ENCODE results near the gene UBXN2A. TPM values are rescaled to one million over a fixed set of nuclear protein-coding genes. Genes with fewer than 3 reads are reported as not detected.

Gene UBXN2A
- total and polyA plus RNA-seq, 2 of the 8 experiments (the other 6 are each of a cell fraction or from before 2014, with no cell fraction given) = 3.6 to 20.4 TPM

DNA sequence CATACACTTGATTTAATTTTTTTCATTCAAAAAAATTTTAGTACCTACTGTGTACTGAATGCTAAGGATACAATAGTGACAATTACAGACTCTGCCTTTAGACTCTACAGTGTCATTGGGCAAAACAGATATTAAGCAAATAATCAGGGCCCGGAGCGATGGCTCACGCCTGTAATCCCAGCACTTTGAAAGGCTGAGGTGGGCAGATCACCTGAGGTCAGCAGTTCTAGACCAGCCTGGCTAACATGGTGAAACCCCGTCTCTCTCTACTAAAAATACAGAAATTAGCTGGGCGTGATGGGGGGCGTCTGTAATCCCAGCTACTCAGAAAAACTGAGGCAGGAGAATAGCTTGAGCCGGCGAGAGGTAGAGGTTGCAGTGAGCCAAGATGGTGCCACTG is 1.4 kb downstream of the UBXN2A start:
- Histone ChIP-seq H3K9ac (replicated peaks in 1 of 4; ENCODE audit: extremely low read depth in 1 of 4, low read depth in 3 of 4, low read length in 3 of 4) (no peak overlapping the region), H3K79me2 (ENCODE audit: control insufficient read depth in 1 of 2, insufficient read depth in 2 of 2, low read length in 2 of 2) (peaks cover 0 to 53% of the 10 kb centered on the region in 2 experiments; a peak in 2 of 4 replicates)

More for the DNA sequence above, 1.4 kb downstream of the UBXN2A start:
- Histone ChIP-seq H4K5ac (ENCODE audit: insufficient read length, low read depth, low read length) (no peak overlapping the region), H3K27me3 (replicated peaks in 1 of 4; ENCODE audit: control insufficient read depth in 3 of 4, extremely low read depth in 1 of 4, insufficient read depth in 3 of 4, low read length in 3 of 4) (no peaks in the 10 kb centered on the region), H3K56ac (replicated peaks; ENCODE audit: insufficient read length, low read depth, low read length) (no peak overlapping the region), H3K9me3 (ENCODE audit: insufficient read depth in 2 of 2, low read depth in 1 of 2, low read length in 1 of 2) (no peaks in the 10 kb centered on the region), H4K8ac (ENCODE audit: extremely low read depth, insufficient read depth, low read length) (no peak overlapping the region), H3K4me1 (replicated peaks in 1 of 4; ENCODE audit: control insufficient read depth in 3 of 4, insufficient read depth in 4 of 4, low read length in 3 of 4) (peaks cover 2 to 6% (median 4%) of the 10 kb centered on the region in 4 experiments; a peak in 5 of 7 replicates), H3K4ac (replicated peaks; ENCODE audit: insufficient read length, low read depth, low read length) (no peak overlapping the region), H2BK120ac (replicated peaks; ENCODE audit: low read depth, low read length) (no peak overlapping the region), H3K27ac (ENCODE audit: low read depth, low read length) (no peak overlapping the region), H3K36me3 (ENCODE audit: control insufficient read depth in 2 of 4, insufficient read depth in 4 of 4, low read length in 3 of 4) (no peaks in the 10 kb centered on the region), H3K23ac (ENCODE audit: insufficient read length) (no peak overlapping the region), H3K23me2 (ENCODE audit: low read depth, low read length) (peaks cover 2% of the 10 kb centered on the region), H3K4me3 (ENCODE audit: extremely low read depth in 1 of 4, insufficient read depth in 2 of 4, low read depth in 3 of 4, low read length in 4 of 4) (peak overlapping the region; percentile 57 to 83 (median 81); a peak in 6 of 8 replicates), H2BK15ac (ENCODE audit: low read length) (no peak overlapping the region), H3K79me1 (ENCODE audit: low read depth, low read length) (no peaks in the 10 kb centered on the region; the same call in 1 of the 2 replicates), H2BK5ac (ENCODE audit: low read depth, low read length) (no peak overlapping the region), H4K91ac (replicated peaks; ENCODE audit: insufficient read length, low read length) (no peak overlapping the region), H4K20me1 (replicated peaks in 1 of 2; ENCODE audit: control insufficient read depth in 1 of 2, insufficient read depth in 2 of 2, low read length in 2 of 2) (peaks cover 0 to 3% of the 10 kb centered on the region in 2 experiments), H3K18ac (ENCODE audit: extremely low read depth, low read length) (no peak overlapping the region), H2AFZ (ENCODE audit: low read length) (no peak overlapping the region), H3K4me2 (ENCODE audit: insufficient read depth in 1 of 2, low read depth in 2 of 2, low read length in 2 of 2) (peak overlapping the region; percentile 91 to 92; a peak in 3 of 4 replicates), H2AK5ac (ENCODE audit: low read depth, low read length) (no peak overlapping the region), H3K14ac (ENCODE audit: insufficient read length) (no peak overlapping the region), H2BK20ac (ENCODE audit: low read length) (no peak overlapping the region), H2BK12ac (ENCODE audit: low read depth, low read length) (no peak overlapping the region)
- TF ChIP-seq CTBP2 (IDR thresholded peaks at IDR 0.05; ENCODE audit: borderline replicate concordance, insufficient read depth, insufficient read length, low read length) = no peak
- no peak for TF ChIP-seq CEBPB (IDR thresholded peaks at IDR 0.05; ENCODE audit: low read depth, low read length)
- ChIA-PET CTCF (ENCODE audit: partially characterized antibody) (interaction anchor here (0.5 to 7.5 kb wide), 4 partner anchors 15 to 115 kb away, joined by 3 to 58 read pairs (median 3); partner anchors contain the start of gene ATAD2B), POLR2A (ENCODE audit: partially characterized antibody) (interaction anchor here (0.6 to 12.6 kb wide), 2 partner anchors 15 to 141 kb away, joined by 3 to 130 read pairs; partner anchors contain the start of gene ATAD2B)
- FAIRE-seq (no peak), DNase-seq (ENCODE audit: low read depth in 1 of 2, low spot score in 2 of 2) (no peak)
- 85% methylated on average over 8 of the region's 8 CpGs; no CpG with 5 or more reads in 1 of the 2 experiments for WGBS, 2 experiments (ENCODE audit: extremely low coverage in 1 of 2, insufficient coverage in 1 of 2, insufficient read length in 1 of 2, insufficient replicate concordance in 2 of 2, low coverage in 1 of 2, low lambda C conversion rate in 2 of 2, missing lambda C conversion rate in 1 of 2)

Data from H1 (cell line).